Activated CD4-positive, alpha-beta T cell treated with anti-CD3 and anti-CD28 coated beads for 36 hours (primary cell): ENCODE results near the gene NPBWR2. TPM values are rescaled to one million over a fixed set of nuclear protein-coding genes. Genes with fewer than 3 reads are reported as not detected.
A peak's percentile ranks its signal among the peaks of the same experiment; 100 is the strongest.
"Not testable (repeated sequence)": the region's sequence is repeated elsewhere in the genome, so short reads cannot be mapped to it uniquely, and the experiment has no call there.

ENCODE experiments used
- ATAC-seq: fragments of 200-7000 bp; cut with Tn5 transposase; one replicate; pipeline ENCODE4 v1.10.0; 2021; ENCODE audit warnings: mild to moderate bottlenecking, moderate library complexity
- CTCF ChIA-PET: fragments of 350-600 bp; sonication (Branson Sonifier 250); formaldehyde crosslinking; loops from one replicate; lab custom pipeline; 2021; ENCODE audit warnings: antibody characterized with exemption; lab: Charles Lee
- POLR2A ChIA-PET: fragments of 350-600 bp; sonication (Branson Sonifier 250); formaldehyde crosslinking; loops from one replicate; lab custom pipeline; 2021; ENCODE audit warnings: antibody characterized with exemption, inconsistent platforms; lab: Charles Lee
- DNase-seq: peaks from one replicate; pipeline ENCODE4 v3.0.0-alpha.2; 2020
- H3K27ac Mint-ChIP-seq: one replicate; pipeline ENCODE4 v1.8.0; 2021; ENCODE audit warnings: mixed read lengths
- H3K27me3 Mint-ChIP-seq: one replicate; pipeline ENCODE4 v1.8.0; 2021; ENCODE audit warnings: mixed read lengths
- H3K36me3 Mint-ChIP-seq: one replicate; pipeline ENCODE4 v1.8.0; 2021; ENCODE audit warnings: low read depth, mixed read lengths
- H3K4me1 Mint-ChIP-seq: one replicate; pipeline ENCODE4 v1.8.0; 2021; ENCODE audit warnings: mixed read lengths
- H3K4me3 Mint-ChIP-seq: one replicate; pipeline ENCODE4 v1.8.0; 2021; ENCODE audit warnings: mild to moderate bottlenecking, moderate library complexity, mixed read lengths
- H3K9me3 Mint-ChIP-seq: one replicate; pipeline ENCODE4 v1.8.0; 2021; ENCODE audit warnings: low read depth, mixed read lengths
- intact Hi-C, 2 experiments: fragments of 100-400 bp; cut with DNase I in 1 of 2; cut with micrococcal nuclease in 1 of 2; formaldehyde crosslinking; loops; one replicate each; pipeline versions ENCODE4 v1.14.2 to v1.15.1; 2022 to 2024; cut with DNase I, micrococcal nuclease
- total RNA-seq, 2 experiments: library from RNA; stranded (reverse); gene quantifications; one replicate each; pipeline ENCODE4 v1.2.3, GENCODE V29; 2021

Gene NPBWR2
- total RNA-seq, 2 experiments from 2014 or later = not detected

GRCh38 chr20:64129146-64129782 lies 21.9 kb upstream of the NPBWR2 start:
- Mint-ChIP-seq H3K4me3 (no peak overlapping the region), H3K9me3 (no peaks in the 10 kb centered on the region), H3K4me1 (no peaks in the 10 kb centered on the region), H3K36me3 (no peaks in the 10 kb centered on the region), H3K27me3 (peaks cover 10% of the 10 kb centered on the region), H3K27ac (no peak overlapping the region)
- POLR2A ChIA-PET = no interaction called here
- CTCF ChIA-PET = no interaction called here
- ATAC-seq (no peak), DNase-seq (no peak)
- intact Hi-C loops = loop anchor here in 1 of 2 experiments (10.0 kb wide), 1 partner anchor 224 kb away; no protein-coding TSS in a partner anchor

GRCh38 chr20:64123517-64123916 lies 16.2 kb upstream of the NPBWR2 start:
- H3K9me3 Mint-ChIP-seq, H3K4me1 Mint-ChIP-seq, POLR2A ChIA-PET, ATAC-seq, H3K36me3 Mint-ChIP-seq, CTCF ChIA-PET, H3K27ac Mint-ChIP-seq, H3K27me3 Mint-ChIP-seq, DNase-seq, H3K4me3 Mint-ChIP-seq: not testable (repeated sequence)
- intact Hi-C loops = loop anchor here in 1 of 2 experiments (10.0 kb wide), 1 partner anchor 219 kb away; no protein-coding TSS in a partner anchor

GRCh38 chr20:64122927-64123326 lies 15.6 kb upstream of the NPBWR2 start:
- intact Hi-C loops = loop anchor here in 1 of 2 experiments (10.0 kb wide), 1 partner anchor 218 kb away; no protein-coding TSS in a partner anchor
- H3K4me3 Mint-ChIP-seq, H3K4me1 Mint-ChIP-seq, H3K36me3 Mint-ChIP-seq, DNase-seq, H3K9me3 Mint-ChIP-seq, H3K27me3 Mint-ChIP-seq, POLR2A ChIA-PET, ATAC-seq, H3K27ac Mint-ChIP-seq: not testable (repeated sequence)
- CTCF ChIA-PET = interaction anchor here (1.5 kb wide), 1 partner anchor 85 kb away, joined by 3 read pairs; no protein-coding TSS in a partner anchor

- DNase-seq = no peak
- peaks cover 5% of the 10 kb centered on the region for H3K27me3 Mint-ChIP-seq
- POLR2A ChIA-PET = interaction anchor here (0.6 kb wide), 1 partner anchor 18 kb away, joined by 3 read pairs; no protein-coding TSS in a partner anchor
- CTCF ChIA-PET = interaction anchor here (0.6 to 3.5 kb wide), 7 partner anchors 13 to 142 kb away, joined by 3 to 23 read pairs (median 4); partner anchors contain the start of genes LKAAEAR1, NPBWR2 and SAMD10
- no peak overlapping the region for H3K4me3 Mint-ChIP-seq
- no peak for ATAC-seq
- no peaks in the 10 kb centered on the region for H3K36me3 Mint-ChIP-seq
- H3K27ac Mint-ChIP-seq = no peak overlapping the region
- intact Hi-C loops = loop anchor here (2.0 to 10.0 kb wide), 3 partner anchors 83 to 335 kb away; no protein-coding TSS in a partner anchor
- peaks cover 10% of the 10 kb centered on the region for H3K4me1 Mint-ChIP-seq
- no peaks in the 10 kb centered on the region for H3K9me3 Mint-ChIP-seq
Measured at GRCh38 chr20:64121586-64121985, 14.2 kb upstream of the NPBWR2 start.

- peaks cover 10% of the 10 kb centered on the region for H3K4me1 Mint-ChIP-seq
- CTCF ChIA-PET = interaction anchor here (0.6 to 3.5 kb wide), 9 partner anchors 12 to 145 kb away, joined by 3 to 23 read pairs (median 4); partner anchors contain the start of genes LKAAEAR1 and NPBWR2
- peak; percentile 25 for ATAC-seq
- H3K9me3 Mint-ChIP-seq = no peaks in the 10 kb centered on the region
- POLR2A ChIA-PET = no interaction called here
- H3K27ac Mint-ChIP-seq = peak overlapping the region; percentile 66
- DNase-seq = no peak
- intact Hi-C loops = loop anchor here (1.0 to 10.0 kb wide), 8 partner anchors 18 to 582 kb away; partner anchors contain the start of gene PRPF6 (in 2 of the 2)
- H3K4me3 Mint-ChIP-seq = peak overlapping the region; percentile 41
- H3K36me3 Mint-ChIP-seq = no peaks in the 10 kb centered on the region
- peaks cover 5% of the 10 kb centered on the region for H3K27me3 Mint-ChIP-seq
Measured at GRCh38 chr20:64119681-64120341, 12.4 kb upstream of the NPBWR2 start.

GRCh38 chr20:64119301-64119680 lies 11.9 kb upstream of the NPBWR2 start:
- peaks cover 10% of the 10 kb centered on the region for H3K4me1 Mint-ChIP-seq
- ATAC-seq (no peak), DNase-seq (no peak)
- intact Hi-C loops = no loop called here
- H3K27ac Mint-ChIP-seq = no peak overlapping the region
- no peak overlapping the region for H3K4me3 Mint-ChIP-seq
- POLR2A ChIA-PET = no interaction called here
- H3K36me3 Mint-ChIP-seq = no peaks in the 10 kb centered on the region
- CTCF ChIA-PET = interaction anchor here (0.6 to 3.5 kb wide), 6 partner anchors 11 to 144 kb away, joined by 3 to 23 read pairs (median 10); partner anchors contain the start of genes LKAAEAR1 and NPBWR2
- no peaks in the 10 kb centered on the region for H3K9me3 Mint-ChIP-seq
- H3K27me3 Mint-ChIP-seq = peaks cover 4% of the 10 kb centered on the region

GRCh38 chr20:64117432-64117777 lies 10.0 kb upstream of the NPBWR2 start:
- ATAC-seq, H3K9me3 Mint-ChIP-seq, H3K4me1 Mint-ChIP-seq, H3K27ac Mint-ChIP-seq, POLR2A ChIA-PET, H3K27me3 Mint-ChIP-seq, H3K4me3 Mint-ChIP-seq, DNase-seq, intact Hi-C loops, H3K36me3 Mint-ChIP-seq: not testable (repeated sequence)
- CTCF ChIA-PET = interaction anchor here (0.6 kb wide), 1 partner anchor 437 kb away, joined by 3 read pairs; no protein-coding TSS in a partner anchor

- ChIA-PET CTCF (interaction anchor here (0.6 to 1.5 kb wide), 2 partner anchors 33 to 436 kb away, joined by 3 to 6 read pairs; no protein-coding TSS in a partner anchor), POLR2A (no interaction called here)
- no peaks in the 10 kb centered on the region for H3K9me3 Mint-ChIP-seq
- H3K4me3 Mint-ChIP-seq = no peak overlapping the region
- ATAC-seq (no peak), DNase-seq (no peak)
- H3K4me1 Mint-ChIP-seq = peaks cover 10% of the 10 kb centered on the region
- intact Hi-C loops = no loop called here
- no peaks in the 10 kb centered on the region for H3K36me3 Mint-ChIP-seq
- H3K27ac Mint-ChIP-seq = no peak overlapping the region
- no peaks in the 10 kb centered on the region for H3K27me3 Mint-ChIP-seq
Measured at GRCh38 chr20:64116541-64117431, 9.4 kb upstream of the NPBWR2 start.

GRCh38 chr20:64116016-64116415 lies 8.7 kb upstream of the NPBWR2 start:
- Mint-ChIP-seq H3K9me3 (no peaks in the 10 kb centered on the region), H3K4me3 (no peak overlapping the region), H3K27me3 (no peaks in the 10 kb centered on the region), H3K4me1 (peaks cover 10% of the 10 kb centered on the region), H3K27ac (no peak overlapping the region), H3K36me3 (no peaks in the 10 kb centered on the region)
- ATAC-seq = no peak
- ChIA-PET POLR2A (no interaction called here), CTCF (interaction anchor here (1.0 to 1.5 kb wide), 2 partner anchors 8 to 33 kb away, joined by 3 to 6 read pairs; no protein-coding TSS in a partner anchor)
- no peak for DNase-seq
- intact Hi-C loops = no loop called here

GRCh38 chr20:64115171-64115911 lies 8.0 kb upstream of the NPBWR2 start:
- DNase-seq = no peak
- POLR2A ChIA-PET = no interaction called here
- CTCF ChIA-PET = interaction anchor here (0.6 to 1.5 kb wide), 3 partner anchors 9 to 1104 kb away, joined by 3 to 6 read pairs (median 3); no protein-coding TSS in a partner anchor
- ATAC-seq = no peak
- H3K36me3 Mint-ChIP-seq = no peaks in the 10 kb centered on the region
- peaks cover 9% of the 10 kb centered on the region for H3K4me1 Mint-ChIP-seq
- no peak overlapping the region for H3K4me3 Mint-ChIP-seq
- intact Hi-C loops = no loop called here
- no peak overlapping the region for H3K27ac Mint-ChIP-seq
- no peaks in the 10 kb centered on the region for H3K9me3 Mint-ChIP-seq
- no peaks in the 10 kb centered on the region for H3K27me3 Mint-ChIP-seq
